ENCODE measurements around the gene POLDIP3.
A peak's percentile ranks its signal among the peaks of the same experiment; 100 is the strongest.
"Not testable (repeated sequence)": the region's sequence is repeated elsewhere in the genome, so short reads cannot be mapped to it uniquely, and the experiment has no call there.

The POLDIP3 gene

DNA sequence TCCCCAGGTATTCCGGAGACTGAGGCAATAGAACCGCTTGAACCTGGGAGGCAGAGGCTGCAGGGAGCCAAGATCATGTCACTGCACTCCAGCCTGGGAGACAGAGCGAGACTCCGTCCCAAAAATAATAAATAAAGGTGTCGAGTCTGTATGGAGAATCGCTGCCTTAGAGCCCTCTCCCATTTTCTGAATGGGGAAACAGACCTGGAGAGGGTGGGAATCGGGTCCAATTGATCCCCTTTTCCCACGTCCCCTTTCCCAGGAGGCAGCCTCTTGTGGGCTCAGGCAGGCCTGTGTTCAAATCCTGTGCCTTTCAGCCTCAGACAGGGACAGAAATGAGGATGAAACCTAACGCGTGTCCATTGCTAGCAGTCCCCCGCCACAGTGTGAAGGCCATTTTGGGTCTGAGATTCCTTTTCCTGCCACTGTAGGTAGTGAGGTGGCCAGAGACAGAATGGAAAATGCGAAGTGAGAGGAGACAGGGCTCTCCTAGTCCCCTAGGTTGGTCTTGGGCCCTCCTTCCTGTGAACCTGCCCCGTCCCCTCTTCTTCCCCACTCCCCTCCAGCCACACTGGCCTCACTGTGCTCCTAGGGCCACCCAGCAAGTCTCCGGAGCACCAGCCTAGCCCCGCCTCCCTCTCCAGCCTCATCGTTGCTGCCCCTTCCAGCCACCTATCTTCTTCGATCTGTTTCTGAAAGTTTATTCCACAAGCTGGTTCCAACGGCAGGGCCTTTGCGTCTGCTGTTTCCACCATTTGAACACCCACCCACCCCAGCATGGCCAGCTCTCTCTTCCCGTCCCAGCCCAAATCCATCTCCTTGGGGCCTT is 2.7 kb upstream of the POLDIP3 start:
- DNase-seq: no peak

DNA sequence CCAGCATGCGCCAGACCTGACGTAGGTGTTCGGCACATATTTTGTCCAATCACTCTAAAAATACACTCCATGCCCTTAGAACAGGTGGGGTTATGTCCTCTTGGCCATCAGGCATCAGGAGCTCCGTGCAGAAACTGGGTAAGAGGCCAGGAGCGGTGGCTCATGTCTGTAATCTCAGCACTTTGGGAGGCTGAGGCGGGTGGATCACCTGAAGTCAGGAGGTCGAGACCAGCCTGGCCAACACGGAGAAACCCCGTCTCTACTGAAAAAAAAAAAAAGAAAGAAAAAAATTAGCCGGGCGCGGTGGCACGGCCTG is 1.1 kb upstream of the POLDIP3 start:
- not testable (repeated sequence) for DNase-seq

DNA sequence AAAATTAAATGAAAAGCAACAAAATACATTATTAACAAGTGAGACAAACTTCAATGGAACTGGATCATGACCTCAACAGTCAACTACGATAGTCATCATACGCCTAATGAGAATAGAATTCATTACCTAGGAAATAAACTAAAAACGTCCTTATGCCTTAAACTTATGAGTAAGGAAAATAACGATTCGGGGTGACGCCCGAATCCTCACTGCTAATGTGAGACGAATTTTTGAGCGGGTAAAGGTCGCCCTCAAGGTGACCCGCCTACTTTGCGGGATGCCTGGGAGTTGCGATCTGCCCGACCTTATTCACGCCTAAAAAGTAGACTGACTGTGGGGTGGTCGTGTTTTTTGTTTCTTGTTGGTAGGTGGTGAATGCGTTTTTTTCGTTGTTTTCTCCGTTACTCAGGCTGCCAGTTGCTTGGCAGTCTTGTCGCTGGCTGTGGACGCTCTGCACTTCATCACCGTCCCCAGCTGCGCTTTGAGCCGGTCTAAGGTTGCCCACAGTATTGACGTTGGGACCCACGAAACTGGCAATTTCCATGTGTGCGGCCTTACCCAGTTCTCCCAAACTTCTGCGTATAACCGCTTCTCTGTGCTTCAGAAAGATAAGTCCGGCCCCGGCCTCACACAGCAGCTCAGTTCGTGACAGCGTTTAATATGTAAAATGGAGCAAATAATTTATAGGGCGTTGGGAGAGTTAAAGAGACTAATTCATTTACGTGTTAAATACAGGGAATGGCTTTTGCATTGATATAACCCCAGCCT is 593 bp upstream of the POLDIP3 start:
- DNase-seq: peak; percentile 93 to 95

DNA sequence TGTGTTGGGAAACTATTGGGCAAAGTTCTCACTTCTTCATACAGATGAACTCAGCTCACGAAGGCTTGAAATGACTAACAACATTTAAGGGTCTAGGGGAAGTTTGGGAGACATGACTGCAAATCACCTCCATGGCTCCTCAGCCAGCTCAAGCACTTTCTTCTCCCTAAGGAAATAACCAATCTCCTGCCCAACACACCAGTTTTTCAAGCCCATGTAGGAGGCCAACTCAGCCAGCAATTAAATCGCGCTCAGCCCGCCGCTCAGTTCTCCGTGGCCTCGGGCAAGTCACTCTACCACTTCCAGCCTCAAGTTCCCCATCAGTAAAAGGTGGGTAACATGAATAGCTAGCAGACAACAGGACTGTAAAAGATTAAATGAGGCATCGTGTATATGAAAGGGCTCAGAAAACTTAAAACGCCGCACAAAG is 796 bp downstream of the POLDIP3 start:
- DNase-seq: no peak

DNA sequence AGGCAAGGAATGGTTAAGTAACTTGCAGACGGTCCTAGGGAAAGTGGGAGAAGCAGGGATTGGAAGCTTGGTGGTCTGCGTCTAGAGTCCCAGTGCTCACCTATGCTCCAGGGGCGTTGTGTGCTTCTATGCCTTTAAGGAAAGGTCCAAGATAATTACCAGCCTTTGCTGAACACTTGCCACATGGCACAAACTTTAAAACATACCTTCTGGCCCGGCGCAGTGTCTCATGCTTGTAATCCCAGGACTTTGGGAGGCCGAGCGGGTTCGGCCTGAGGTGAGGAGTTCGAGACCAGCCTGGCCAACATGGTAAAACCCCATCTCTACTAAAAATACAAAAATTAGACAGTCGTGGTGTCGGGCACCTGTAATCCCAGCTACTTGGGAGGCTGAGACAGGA is 2.3 kb downstream of the POLDIP3 start:
- DNase-seq: no peak

DNA sequence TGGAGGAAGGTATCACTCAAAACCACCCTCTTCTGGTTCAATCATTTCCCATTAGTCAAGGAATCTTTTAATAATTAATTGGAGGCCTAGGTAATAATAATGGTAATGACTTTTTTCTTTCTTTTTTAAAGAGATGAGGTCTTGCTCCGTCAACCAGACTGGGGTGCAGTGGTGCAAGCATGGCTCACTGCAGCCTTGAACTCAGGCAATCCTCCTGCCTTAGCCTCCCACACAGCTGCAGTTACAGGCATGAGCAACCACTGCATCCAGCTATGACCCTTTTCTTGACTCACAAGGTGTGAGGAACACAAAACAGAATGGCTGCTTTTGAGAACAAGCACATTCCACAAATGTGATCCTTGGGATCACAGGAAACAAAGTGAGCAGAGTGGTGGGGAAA is 3.6 kb downstream of the POLDIP3 start:
- DNase-seq: no peak

DNA sequence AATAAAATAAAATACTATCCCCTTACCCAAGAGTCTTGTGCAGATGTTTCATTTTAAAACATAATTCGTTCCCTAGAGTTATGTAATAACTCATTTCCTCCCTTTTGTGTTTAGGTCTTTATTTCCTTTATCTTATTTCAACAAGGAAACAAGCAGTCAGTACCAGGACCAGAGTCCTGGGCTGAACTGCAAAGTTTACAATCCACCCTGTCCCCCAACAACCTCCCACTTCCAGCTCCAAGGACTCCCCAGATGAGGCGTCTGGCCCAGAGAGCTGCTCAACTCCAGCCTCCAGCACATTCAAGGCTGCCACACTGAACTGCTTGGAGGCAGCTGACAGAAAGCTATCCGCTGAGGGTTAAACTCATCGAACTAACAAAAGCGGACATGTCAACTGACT is 4.5 kb downstream of the POLDIP3 start:
- no peak for DNase-seq

DNA sequence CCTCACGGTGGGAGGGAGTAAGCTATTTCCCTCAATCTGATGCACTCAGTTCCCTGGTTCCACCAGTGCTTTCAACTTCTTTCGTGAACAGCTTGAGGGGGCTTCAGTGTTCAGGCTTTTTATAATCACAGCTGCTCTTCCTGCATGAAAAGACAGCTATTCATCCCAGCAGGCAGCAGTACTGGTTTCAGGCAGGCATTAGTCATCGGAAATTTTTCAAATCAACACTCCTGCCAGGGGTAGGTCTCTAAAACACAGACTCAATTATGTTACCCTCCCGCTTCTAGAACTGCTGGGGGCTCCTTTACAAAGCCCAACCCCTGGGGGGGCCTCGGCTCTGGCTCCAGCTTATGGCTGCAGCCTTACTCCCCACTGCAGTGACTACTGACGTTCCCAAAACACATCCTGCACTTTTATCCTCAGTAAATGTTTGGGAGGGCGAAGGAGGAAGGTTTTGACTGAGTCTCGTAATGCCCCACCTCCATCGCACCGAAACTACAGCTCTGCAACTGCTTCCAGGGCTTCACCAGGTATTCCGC is 5.8 kb downstream of the POLDIP3 start:
- DNase-seq: no peak

DNA sequence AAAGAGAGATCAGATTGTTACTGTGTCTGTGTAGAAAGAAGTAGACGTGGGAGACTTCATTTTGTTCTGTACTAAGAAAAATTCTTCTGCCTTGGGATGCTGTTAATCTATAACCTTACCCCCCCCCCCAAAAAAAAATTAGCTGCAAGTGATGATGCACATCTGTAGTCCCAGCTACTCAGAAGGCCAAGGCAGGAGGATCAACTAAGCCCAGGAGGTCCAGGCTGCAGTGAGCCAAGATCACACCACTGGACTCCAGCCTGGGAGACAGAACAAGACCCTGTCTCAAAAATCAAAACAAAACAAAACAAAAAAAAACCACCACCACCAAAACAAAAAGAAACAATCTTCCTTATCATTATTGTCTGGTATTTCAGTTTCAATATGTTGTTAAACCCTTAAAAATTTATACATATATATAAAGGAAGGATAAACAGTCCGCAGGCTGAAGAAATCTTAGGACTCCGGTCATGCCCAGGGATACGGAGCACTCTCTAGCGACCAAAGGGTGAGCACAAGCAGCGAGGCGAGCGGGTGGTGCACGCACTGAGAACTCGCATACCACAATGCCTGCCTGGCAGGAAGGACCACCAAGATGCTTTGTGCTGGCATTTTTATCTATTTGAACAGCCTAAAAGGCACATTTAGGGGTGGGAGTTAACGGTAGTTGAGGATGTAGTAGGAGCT is 6.4 kb downstream of the POLDIP3 start:
- no peak for DNase-seq

DNA sequence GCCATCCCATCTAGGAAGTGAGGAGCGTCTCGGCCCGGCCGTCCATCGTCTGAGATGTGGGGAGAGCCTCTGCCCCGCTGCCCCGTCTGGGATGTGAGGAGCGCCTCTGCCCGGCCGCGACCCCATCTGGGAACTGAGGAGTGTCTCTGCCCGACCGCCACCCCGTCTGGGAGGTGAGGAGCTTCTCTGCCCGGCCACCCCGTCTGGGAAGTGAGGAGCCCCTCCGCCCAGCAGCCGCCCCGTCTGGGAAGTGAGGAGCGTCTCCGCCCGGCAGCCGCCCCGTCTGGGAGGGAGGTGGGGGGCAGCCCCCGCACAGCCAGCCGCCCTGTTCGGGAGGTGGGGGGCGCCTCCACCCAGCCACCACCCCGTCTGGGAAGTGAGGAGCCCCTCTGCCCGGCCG is 7.0 kb downstream of the POLDIP3 start:
- DNase-seq: not testable (repeated sequence)

DNA sequence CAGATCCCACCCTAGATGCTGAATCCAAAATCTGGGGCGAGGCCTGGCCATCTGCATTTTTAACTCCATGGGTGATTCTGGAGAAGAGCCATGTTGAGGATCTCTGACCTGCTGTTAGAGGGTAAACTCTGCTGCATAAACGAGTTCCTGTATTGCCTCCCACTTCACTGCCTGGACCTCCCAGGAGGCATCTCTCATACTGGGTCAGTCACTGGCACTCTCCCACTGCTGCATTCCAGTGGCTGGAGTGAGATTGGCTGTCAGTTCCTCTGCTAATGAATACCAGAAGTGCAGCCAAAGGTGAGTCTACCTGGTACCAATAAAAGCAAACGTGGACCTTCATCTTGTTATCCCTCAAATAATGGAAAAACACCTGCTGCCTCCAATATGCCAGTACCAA is 10.3 kb downstream of the POLDIP3 start:
- DNase-seq: no peak

DNA sequence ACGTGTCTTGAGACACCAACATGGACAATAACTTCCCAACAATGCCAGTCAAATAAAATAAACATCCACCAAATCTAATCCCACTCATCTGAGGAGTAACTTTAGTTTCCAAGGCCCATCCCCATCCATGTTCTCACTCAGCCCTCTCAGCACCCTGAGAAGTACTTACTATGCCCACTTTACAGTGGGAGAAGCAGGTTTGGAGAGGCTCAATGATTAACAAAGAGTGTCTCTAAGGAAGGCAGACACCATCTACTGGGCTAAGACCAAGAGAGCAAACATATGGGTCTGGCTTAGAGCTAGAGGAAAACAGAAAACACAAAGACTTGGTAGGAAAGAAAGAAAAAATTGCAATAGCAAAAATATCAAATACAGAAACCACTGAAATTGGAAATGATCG is 11.3 kb downstream of the POLDIP3 start:
- no peak for DNase-seq

DNA sequence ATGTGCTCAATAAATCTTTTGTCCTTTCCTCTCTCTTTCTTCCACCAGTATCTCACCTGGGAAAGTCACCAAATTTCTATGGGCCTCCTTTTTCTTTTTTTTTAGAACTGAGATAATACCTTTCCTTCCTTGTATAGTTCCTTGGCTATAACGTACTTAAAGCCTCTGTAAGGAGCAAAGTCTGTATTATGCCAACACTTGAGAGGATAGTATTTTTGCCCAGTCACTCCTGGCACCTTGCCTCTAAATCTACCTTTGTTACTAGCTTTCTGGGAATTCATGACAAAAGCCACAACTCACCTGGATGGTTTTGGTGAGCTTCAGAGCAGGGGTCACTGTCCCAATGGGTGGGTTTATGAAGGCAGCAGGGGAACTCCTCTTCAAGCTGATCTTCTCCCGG is 12.2 kb downstream of the POLDIP3 start:
- no peak for DNase-seq

DNA sequence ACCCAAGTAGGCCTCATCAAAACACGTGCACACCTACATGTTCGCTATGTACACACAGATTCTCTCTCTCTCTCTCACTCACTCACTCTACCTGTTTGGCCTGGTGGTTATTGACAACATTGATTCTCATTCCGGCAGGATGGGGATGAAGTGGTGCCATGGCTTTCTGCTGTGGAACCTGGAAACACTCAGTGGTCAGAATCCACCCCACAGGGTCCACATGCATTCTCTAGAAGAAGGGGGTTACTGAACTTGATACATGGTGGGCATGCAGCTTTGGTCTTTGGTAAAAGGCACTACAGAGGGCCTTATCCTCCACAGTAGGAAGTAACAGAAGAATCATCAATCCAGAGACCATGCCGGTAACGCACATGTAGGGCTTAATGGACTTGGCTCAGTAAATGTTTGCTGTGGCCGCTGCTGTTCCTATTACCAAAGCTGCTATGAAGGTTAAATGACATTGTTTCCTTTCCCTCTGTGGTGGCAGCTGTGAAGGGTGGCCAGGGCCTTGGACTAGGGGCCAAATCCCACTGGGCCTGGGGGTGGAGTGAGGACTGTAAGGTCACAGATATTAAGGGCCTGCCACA is 12.7 kb downstream of the POLDIP3 start:
- no peak for DNase-seq

DNA sequence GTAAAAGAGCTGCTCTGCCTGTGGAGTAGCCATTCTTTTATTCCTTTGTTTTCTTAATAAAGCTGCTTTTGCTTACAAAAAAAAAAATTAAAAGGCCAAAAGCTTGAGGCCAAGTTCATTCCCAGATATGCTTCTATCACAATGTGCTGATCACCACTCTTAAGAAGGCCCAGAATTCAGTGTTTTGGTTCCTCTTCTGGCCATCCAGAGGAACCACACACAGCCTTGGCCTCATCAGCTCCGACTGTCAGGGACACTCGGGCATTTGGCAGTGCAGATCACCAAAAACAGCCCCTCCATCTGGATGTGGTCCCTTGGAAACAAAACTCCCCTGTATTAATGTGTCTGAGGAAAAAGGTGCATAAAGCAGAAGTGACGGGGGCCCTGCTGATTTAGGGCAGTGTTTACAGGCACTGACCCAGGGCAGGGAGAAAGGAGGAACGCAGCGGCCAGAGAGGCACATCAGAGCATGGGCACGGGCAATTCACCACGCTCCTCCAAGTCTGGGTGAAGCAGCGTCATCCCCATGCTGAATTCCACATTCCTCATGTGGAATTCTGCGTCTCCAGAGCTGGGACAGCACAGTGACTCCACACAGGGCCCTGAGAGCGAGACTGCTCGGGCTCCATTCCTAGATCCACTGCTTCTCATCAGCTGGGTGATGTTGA is 17.7 kb downstream of the POLDIP3 start:
- no peak for DNase-seq

DNA sequence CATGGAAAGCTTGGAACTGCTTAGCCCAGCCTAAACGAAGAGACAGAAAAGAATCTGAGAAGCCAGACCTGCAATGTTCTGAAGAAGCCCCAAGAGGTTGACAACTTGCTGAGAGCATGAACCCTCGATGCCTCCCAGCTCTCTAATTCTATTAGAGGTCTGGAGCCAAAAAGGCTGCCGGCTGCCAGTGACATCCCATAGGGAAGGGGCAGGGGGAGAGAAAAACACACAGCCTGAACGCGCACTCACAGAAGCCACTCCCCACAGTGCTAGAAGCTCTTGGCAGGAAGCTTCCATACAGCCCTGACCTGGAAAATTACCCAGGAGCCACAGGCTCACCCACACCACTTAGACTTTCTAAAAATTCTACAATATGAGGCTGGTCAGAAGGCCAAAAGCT is 18.3 kb downstream of the POLDIP3 start:
- DNase-seq: no peak

DNA sequence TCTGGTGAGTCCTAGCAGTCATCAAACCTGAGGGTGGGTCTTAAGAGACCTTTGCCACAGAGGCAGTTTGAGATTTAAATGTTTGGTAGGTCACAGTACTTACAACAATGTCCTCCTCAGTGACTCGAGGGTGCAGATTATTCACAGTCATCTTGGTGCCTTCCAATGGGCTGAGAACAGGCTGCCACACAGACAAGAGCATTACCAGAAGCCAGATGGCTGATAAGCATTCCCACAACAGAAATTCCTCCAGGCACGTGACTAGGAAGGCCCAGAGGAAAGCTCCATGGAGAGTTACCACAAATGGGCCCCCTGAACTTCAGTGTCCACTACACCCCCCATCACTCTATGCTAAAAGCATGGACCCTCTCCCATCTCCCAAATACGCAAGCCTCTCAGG is 19.2 kb downstream of the POLDIP3 start:
- no peak for DNase-seq

DNA sequence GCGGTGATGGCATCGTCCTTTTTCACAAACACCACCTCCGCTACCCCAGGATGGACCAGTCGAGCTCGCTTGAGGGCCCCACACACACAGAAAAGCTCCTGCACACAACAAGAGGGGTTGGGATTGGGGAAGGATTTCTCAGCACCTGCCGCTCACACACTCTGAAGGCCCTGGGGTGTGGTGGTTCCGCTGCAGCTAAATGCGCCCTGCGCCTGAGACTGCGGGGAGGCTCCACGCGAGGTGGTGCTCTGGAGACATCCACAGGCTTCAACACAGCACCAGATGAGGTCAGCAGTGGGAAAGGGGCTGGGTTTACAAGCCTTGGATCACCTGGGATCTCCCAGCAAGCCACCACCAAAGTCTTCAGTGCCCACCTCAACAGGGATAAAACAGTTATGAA is 22.7 kb downstream of the POLDIP3 start:
- no peak for DNase-seq

DNA sequence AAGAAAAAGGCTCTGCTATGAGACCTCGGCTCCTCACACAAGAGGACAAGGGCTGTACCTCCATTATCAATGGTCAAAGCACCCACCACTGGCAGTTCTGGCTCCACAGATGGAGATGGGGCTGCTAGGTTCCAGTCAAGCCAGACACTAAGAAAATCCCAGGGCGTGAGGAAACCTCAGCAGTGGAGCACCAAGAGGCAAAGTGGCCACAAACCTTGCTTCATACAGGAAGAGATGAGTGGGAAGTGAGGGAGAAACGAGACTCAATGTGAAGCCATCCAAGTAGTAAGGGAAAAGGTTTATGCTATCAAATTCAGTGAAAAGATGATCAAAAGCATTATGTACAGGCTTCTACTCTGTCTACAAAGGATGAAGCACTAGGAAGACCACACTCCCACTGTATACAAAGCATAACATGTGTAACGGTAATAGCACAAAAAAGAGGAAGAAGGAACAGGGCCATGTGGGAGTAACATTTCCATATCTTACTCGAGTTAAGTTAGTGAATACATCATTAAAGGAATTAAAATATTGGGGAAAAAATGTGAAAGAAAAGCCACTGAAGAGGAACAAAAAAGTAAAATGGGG is 27.0 kb downstream of the POLDIP3 start:
- DNase-seq: no peak

DNA sequence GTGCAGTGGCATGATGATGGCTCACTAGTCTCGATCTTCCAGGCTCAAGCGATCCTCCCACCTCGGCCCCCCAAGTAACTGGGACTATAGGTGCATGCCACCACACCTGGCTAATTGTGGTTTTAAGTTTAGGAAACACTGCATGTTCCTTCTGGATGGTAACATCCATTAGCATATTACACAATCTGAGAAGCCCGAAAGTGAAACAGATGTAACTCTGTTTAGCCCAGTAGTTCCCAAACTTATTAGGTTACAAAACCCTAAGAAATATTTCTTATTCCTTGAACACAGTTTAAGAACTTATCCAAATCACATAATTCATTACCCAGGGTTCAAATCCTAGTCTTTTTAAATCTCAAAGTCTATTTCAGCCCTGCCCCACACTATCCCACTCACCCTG is 28.3 kb downstream of the POLDIP3 start:
- no peak for DNase-seq

DNA sequence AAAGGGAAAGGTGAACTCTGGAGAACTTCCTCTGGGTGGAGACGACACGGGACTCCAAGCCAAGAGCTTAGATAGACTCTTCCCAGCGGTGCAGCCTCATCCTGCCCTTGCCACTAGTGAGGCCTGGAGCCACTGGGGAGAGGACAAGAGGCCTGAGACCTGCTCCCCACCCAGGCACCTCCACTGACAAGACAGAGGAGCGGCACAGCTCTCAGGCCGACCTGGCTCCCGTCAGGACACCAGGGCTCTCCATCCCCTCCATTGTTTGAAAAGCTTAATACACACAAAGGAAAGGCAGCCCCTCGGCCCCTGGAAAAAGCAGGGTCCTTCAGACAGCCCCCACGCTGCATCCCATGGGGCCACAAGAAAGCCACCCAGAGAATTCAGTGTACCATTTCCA is 29.6 kb downstream of the POLDIP3 start:
- no peak for DNase-seq

DNA sequence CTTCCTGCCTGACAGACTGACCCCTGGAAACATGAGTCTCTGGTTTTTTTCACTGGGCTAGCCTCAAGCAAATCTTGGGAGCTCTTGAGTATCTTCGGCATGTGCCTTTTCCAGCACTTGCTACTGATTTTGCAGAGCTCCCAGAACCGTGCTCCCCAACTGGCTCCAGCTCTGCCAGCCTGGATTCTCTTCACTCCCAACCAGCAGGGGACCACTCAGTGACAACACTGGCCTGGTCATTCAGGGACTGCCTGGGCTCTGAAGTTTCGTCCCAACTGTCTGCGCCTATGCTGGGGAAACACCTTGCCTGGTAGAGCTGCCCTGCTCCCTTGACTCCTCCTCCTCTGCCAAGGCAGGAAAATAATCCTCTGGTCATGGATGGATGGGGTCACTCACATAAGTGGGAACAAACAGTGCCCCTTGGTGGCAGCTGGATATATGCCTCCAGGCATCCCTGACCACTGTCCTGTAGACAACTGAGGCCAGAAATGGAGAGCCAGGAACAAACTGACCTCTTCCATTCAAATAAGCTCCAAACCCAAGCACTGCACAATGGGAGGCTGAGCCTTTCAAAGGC is 30.2 kb downstream of the POLDIP3 start:
- no peak for DNase-seq
